Right lobe of liver (tissue), 5 donors: Measurements from ENCODE around the gene TAF12. TPM values are rescaled to one million over a fixed set of nuclear protein-coding genes. Genes with fewer than 3 reads are reported as not detected.

ENCODE experiments used
- small RNA-seq, 2 experiments: library from RNA; depleted of rRNA; stranded (forward); fragments of <200 nt; gene quantifications; one replicate each; pipeline ENCODE3, GENCODE V24; 2016
- total RNA-seq, 6 experiments: library from RNA; depleted of rRNA in 2 of 6; stranded (reverse); fragments of >200 nt in 2 of 6; fragmentation: NEBNext Ultra II Directional in 3 of 6; extraction: Animal tissue kit (Norgen Biotek cat#: 25700) in 3 of 6; gene quantifications; one replicate each; pipeline versions ENCODE4 v1.1.0 to v1.2.4, GENCODE V29; 2016 to 2023
- donor health status: DM: no; HTN: no; CAD: no.
- donor health status: DM: no; HTN: no; CAD: no.
- donor health status: DM: no; HTN: yes; CAD: no.
- donor health status: DM: no; HTN: yes; CAD: no.

Gene TAF12
- total RNA-seq, 6 experiments from 2014 or later = 7.8 to 12.0 (median 10.3) TPM

Small RNAs within 50 kb of the gene (small RNA-seq; reads per million reads assigned to genes)
- gene RF00422 (0 reads per million in 2 experiments), gene RNU11 (0 reads per million in 2 experiments), gene SNORA16A (0 reads per million in 2 experiments), gene SNORA44 (0 reads per million in 2 experiments), gene SNORA61 (0 reads per million in 2 experiments), gene SNORD99 (89,015 to 96,696 reads per million in 2 experiments)

Other genes with a start within 250 kb of the TAF12 start
- gene RCC1, start 137.0 kb downstream of the TAF12 start, total RNA-seq = 10 to 100 TPM in 5 of 6 experiments, 1 to 10 TPM in 1; 9.5 to 29.6 (median 18.0) TPM
- gene TRNAU1AP, start 90.0 kb downstream of the TAF12 start, total RNA-seq = 10 to 100 TPM in 1 of 6 experiments, 1 to 10 TPM in 5; 5.2 to 14.8 (median 7.3) TPM
- gene RAB42, start 50.8 kb downstream of the TAF12 start, total RNA-seq = 10 to 100 TPM in 1 of 6 experiments, 1 to 10 TPM in 2, under 1 TPM in 3; 0.28 to 12.0 (median 1.2) TPM
- not detected for gene RNU11, start 5.5 kb upstream of the TAF12 start, total RNA-seq
- gene GMEB1, start 25.7 kb upstream of the TAF12 start, total RNA-seq = 1 to 10 TPM; 2.8 to 5.7 (median 4.6) TPM
- 10 to 100 TPM; 21.8 to 43.2 (median 31.7) TPM for gene YTHDF2, start 93.9 kb upstream of the TAF12 start, total RNA-seq
- gene OPRD1, start 169.1 kb upstream of the TAF12 start, total RNA-seq = not detected